Fibroblast of skin of left quadriceps (primary cell): ENCODE results near the gene TUSC2.

Experiments used
- DNase-seq, 2 experiments: peaks; one replicate each; pipeline ENCODE4 v3.0.0-alpha.2; 2013; ENCODE audit warnings: low read depth in 2 of 2

Gene TUSC2

GRCh38 chr3:50327943-50328691 is at the start of gene TUSC2:
TSS of gene TUSC2 (minus strand) at chr3:50328223. CDS start at chr3:50328099, 124 bp downstream.
- DNase-seq: peak; percentile 84 to 86

DNA sequence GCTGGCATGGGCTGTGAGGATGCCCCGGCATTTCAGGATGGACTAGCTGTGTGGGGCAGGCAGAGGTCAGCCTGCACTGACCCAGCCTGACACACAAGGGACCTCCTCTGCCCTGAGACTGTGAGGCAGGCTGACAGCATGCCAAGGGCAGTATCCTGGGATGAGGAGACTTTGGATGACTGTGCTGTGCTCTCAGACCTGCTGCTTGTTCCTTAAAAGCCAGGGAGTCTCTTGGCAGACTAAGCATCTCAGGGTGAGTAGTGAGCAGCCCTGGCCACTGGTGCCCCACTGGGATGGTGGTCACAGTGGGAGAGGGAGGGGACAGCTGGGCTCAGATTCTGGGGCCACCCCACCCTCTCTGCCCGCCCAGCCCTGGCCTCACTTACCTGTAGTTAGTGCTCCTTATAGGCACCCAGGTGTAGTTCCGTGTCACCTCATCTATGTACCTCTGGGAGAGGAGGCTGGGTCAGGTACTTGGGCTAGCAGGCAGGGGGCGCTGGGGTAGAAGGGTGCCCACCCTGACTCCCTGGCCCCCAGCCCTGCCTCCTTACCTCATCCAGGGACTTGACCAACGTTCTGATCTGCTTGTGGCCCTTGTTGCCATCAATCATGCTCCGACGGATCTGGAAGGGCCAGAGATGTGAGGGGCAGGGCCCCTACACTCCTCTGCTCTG is 47.4 kb upstream of the TUSC2 start:
- no peak for DNase-seq

GRCh38 chr3:50374363-50375257 is 46.6 kb upstream of the TUSC2 start:
- no peak for DNase-seq

DNA sequence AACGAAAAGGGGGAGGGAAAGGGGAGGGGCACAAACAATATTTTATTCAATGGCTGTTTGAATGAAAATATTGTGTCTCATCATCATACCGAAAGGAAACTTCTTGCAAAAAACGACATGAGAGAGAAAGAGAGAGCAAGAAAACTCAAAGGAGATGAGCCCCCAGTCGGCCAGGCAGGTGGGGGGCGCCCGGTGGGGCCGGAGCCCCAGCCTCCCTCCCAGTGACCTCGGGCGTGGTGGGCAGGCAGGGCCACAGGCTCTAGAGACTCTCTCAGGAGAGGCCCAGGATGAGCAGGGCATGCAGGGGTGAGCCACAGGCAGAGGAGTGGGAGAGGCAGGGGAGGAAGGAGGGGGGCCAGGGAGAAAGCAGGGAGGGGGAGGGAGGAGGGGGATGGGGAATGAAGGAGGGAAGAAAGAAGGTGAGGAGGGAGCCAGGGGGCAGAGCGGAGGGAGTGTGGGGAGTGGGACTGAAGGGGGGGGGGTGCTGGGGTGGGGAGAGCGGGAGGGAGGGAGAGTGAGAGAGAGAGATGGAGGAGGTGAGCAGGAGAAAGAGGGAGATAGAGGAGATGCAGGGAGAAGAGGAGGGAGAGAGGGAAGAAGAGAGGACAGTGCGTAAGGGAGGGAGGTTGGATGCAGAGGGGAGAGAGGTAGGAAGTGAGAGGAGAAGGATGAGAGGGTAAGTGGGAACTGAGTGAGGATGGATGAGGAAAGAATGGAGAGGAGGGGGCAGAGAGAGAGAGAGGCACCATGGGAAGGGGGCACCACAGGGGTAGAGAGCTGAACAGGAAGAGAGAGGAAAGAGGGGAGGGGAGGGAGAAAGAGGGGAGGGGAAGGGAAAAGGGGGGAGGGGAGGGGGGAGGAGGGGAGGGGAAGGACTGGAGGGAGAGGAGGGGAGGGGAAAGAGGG is 45.4 kb upstream of the TUSC2 start:
- DNase-seq: no peak

DNA sequence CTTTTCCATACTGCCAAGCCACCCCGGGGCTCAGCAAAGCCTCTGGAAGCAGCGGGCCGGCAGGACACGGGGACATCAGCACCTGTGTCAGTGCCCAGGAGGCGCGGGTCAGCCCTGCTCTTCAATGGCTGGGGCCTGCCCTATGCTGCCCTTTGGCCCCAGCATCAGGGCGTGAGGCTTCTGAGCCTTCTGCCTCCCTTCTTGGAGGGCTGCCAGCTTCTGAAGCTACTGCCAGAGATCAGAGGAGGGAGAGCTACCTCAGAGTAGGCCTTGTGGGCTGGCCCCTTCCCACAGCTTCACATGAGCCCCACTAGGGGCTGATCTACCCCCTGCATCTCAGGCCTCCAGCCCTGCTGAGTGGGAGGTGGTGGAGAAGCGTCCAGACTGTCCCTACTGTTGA is 44.3 kb upstream of the TUSC2 start:
- DNase-seq: no peak

DNA sequence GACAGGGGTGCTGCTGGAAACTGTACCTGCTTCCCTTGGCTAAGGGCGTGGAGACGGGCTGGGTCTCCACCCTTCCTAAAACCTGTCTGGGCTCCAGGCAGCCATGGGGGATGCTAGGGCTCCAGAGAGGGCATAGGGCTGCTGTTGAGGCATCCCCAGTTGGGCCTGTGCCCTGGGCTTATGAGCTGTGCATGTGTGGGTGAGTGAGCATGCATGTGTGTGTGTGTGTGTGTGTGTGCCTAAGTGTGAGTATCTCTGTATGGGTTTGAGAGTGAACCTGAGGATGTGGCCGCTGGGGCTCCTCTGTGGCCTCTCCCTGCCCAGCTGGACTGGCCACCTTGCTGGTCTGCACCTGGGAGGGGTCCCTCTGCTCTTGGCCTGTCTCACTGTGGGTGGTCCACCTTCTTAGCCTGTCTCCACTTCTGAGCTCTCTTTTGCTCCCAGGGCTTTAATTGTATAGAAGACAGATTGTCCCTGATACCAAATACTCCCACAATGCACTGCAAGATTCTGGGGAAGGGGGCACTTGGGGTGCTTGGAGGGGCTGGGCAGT is 43.2 kb upstream of the TUSC2 start:
- no peak for DNase-seq

DNA sequence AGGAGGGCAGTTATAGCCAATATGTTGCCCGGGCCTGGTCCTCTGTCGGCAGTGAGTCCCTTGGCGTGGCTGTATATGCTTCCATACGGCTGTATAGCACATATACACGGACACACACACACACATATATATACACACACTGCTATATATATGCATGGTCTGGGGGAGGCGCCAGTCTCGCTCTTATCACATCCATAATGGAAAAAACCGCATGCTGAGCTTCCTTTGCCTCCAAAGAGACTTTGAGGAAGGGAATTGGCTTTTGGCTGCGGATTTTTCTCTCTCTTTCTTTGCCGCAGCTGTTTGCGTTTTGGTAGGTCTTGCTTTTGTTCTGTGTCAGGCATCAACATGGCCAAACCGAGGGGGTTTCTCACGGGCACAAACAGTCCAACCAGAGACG is 42.6 kb upstream of the TUSC2 start:
- DNase-seq: peak in 1 of 2 experiments; percentile 29

DNA sequence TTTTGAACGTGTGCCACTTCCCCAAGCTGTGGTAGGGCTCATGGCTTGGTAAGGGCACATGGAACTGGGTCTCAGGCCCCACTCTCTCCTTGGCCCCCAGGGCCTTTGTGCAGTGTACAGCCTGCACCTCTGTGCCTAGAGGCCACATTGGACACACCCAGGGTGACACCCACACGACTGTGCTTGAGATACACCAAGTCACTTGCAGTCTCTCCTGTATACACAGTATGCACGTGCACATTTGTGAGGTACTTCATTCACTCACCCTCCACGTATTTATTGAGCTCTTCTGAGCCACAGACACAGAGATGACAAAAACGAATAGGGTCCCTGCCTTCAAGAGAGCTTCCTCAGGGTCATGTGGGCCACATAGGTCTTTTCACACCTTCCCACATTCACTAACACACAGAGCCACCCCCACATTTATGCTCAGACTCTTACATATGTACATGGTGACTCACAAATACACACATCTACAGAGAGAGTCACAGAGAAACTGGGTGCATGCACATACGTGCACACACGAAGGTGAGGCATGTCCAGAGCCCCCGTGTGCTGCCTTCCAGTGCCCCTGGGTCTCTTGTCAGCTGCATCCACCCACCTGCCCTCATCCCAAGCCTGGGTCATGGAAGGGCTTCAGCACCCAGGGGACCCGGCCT is 41.1 kb upstream of the TUSC2 start:
- no peak for DNase-seq

DNA sequence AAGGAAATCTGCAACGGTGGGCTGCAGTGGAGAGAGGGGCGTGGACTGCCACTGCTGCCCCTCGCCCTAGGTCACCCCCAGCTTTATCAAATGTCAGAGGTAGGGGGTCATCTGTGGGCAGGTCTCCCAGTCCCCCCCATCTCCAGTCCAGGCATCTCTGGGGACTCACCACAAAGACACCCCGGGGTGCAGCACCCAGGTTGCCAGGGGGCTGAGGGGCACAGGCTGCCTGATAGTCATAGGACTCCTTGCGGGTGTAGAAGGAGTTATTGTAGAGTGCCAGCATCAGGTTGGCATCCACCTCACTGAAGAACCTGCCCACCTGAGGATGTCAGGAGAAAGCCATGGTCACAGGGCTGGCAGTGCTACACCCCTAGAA is 37.8 kb upstream of the TUSC2 start:
- no peak for DNase-seq

DNA sequence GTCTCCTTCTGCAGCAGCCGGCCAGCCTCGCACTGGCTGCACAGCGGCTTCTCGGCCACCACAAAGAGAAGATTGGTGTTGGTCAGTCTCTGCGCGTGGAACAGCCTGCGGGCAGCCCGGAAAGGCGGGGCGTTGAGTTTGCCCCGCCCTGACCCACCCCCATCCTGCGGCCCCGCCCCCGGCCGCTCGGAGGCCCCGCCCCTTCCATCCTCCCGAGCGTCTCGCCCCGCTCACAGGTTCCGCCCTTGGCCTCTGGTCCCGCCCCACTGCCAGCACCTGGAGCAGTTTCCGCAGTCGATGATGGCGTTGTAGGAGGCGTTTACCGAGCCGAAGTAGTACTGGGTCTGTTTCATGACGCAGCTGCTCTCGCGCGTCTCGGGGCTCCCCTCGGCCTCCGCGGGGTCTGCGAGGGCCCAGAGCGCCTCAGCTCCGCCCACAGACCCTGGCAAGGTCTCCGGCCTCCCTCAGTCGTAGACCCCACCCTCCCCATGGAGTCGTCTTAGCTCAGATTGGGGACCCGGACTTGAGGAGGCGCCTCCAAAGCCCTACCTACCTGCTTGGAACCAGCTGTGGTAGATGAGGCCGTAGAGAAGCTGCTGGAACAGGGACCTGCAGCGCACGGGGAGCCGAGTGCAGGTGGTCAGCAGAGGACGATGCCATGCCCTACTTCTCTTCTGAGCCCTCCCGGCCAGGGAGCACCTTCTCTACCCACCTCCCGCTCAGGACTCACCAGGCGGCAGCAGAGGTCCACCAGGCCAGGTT is 37.2 kb upstream of the TUSC2 start:
- DNase-seq: peak in 1 of 2 experiments; percentile 21

DNA sequence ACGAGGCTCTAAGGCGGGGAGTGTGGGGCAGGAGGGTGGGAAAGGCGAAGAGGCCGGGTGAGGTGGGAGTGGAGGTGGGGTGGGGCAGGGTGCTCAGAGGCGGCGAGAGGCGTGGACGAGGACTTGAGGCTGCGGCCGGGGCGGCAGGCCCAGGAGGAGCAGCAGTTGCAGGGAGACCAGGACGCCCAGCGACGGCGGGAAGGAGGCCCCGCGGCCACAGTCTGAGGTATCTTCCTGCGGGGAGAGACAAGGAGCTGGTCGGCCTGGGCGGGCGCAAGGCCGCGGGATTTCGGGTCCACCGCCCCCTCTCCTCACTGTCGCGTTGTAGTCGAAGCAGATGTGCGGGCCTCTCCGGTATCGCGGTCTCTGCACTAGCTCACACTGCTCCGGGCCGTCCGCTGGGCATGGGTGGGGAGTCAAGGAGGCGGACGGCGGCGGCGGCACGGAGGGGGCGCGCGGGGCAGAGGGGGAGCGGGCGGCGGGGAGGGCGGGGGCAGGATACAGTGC is 36.6 kb upstream of the TUSC2 start:
- no peak for DNase-seq

GRCh38 chr3:50359760-50360110 is 31.7 kb upstream of the TUSC2 start:
- no peak for DNase-seq

DNA sequence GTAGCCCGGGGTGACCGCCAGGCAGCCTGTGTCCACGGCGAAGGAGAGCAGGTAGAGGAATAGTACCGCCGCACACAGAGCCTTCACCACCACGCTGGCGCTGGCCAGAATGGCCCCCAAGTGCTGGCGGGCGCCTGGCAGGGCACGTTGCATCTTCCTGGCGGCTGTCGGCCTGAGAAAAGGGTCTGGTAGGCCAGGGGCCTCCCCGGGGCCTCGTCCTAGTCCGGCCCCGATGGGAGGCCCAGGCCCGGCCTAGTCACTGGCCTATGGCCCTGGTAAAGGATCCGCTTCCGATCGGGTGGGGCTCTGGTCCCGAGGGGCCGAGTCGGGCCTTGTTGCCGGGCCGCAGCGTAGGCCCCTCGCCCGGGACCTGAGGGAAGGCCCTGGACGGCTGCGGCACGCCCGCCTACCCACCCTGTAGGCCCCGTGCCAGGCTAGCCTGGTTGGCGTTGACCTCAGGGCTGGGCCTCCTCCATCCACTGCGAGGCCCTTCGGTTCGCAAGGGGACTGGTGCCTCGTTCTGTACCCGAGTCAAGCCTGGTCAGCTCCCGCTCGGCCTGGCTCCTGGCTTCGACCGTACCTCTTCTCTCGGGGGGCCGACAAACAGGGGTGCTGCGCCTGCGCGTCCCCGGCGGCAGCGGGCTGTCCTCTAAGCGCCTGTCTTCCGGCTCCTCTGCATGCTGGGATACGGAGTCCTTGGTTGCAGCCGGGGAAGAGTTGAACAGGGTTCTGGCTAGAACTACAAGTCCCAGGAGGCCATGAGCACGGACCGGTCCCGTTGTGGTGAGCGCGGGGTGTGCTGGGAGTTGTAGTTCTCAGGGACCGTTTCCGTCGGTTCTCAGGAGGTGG is 31.1 kb upstream of the TUSC2 start, which contains the start of gene TMEM115:
Gene TMEM115 (minus strand): TSS at position 611 of the 849 bp plus-strand sequence. CDS start 458 bp downstream, at position 153.
- peak; percentile 96 to 97 for DNase-seq

GRCh38 chr3:50358355-50358910 is 30.4 kb upstream of the TUSC2 start:
- DNase-seq: no peak

GRCh38 chr3:50357481-50357880 is 29.5 kb upstream of the TUSC2 start:
- DNase-seq: no peak

GRCh38 chr3:50356553-50356952 is 28.5 kb upstream of the TUSC2 start:
- no peak for DNase-seq

DNA sequence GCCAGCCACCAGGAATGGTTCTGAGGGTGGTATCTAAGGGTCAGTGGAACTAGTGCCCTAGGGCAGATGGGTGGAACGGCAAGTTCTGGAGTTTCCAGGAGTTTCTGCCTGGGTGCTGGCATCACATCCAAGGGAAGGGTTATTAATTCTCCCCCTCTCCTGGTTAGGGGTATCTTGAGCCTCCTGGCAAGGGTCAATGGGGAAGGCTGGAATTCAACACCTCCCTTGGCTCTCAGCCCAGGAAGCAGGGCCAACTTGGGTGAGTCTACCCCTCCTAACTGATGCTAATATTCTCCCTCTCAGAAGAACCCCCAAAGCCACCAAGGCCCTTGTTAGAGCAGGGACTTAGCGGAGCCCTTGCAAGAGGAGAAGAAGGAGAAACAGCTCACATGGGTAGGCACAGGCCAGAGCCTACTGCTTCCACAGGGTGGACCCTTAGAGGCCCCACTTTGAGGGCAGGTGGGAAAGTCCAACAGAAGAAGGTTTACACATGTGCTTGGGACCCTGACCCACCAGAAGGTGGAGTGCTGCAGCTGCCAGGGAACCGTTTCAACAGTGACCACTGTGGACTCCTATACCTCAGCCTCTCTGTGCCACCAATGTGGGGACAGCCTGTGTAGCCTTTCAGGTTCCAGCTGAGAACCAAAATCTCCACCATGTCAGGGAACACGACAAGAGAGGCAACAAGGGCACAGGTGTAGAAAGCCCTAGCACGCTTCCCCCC is 28.0 kb upstream of the TUSC2 start:
- DNase-seq: no peak

DNA sequence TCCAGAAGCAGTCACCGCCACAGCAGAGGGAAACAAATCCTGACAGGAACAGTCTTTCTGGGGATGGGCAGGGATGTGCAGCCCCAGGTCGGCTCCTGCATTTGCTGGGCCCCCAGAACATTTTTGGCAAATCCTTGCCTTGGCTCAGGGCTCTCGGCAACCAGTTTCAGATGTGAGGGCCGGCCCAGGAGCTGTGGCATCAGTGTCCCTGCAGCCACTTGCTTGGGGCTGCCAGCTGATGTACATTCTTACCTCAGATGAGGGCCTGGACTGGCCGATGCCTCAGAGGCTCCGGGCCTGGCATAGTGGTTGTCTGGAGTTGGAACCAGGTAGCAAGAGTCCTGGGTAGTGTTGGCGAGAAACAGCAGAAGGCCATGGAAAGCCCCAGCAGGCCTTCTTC is 26.8 kb upstream of the TUSC2 start:
- no peak for DNase-seq
